T-cell (primary cell): ENCODE measurements around the gene RIC8B. TPM values are rescaled to one million over a fixed set of nuclear protein-coding genes. Genes with fewer than 3 reads are reported as not detected.

Source experiments
- total RNA-seq, 35 experiments: library from RNA in 6 of 35; stranded (reverse) in 6 of 35; fragments of 120-200 nt in 1 of 35; gene quantifications; one replicate each; pipeline versions ENCODE4 v1.2.1 to v1.2.4 and lab custom pipeline; 2013 to 2026

RIC8B gene
- total RNA-seq, 5 donors from 2014 or later (not counting 1 experiment from before 2014, with no cell fraction given) = 12.9 to 16.7 (median 13.9) TPM

Other genes with a start within 250 kb of the RIC8B start
- not detected for gene RFX4, start 191.7 kb upstream of the RIC8B start, total RNA-seq
- 10 to 100 TPM; 29.8 to 36.5 (median 31.2) TPM for gene TMEM263, start 181.2 kb downstream of the RIC8B start, total RNA-seq
- 10 to 100 TPM in 2 of 5 donors, 1 to 10 TPM in 3; 7.4 to 11.5 (median 8.8) TPM for gene MTERF2, start 212.5 kb downstream of the RIC8B start, total RNA-seq